ENCODE data around the gene CDH11. TPM values are rescaled to one million over a fixed set of nuclear protein-coding genes. Genes with fewer than 3 reads are reported as not detected.

Gene CDH11
- total and polyA plus RNA-seq, 10 of the 15 experiments (the other 5 are each of a cell fraction or from before 2014, with no cell fraction given) = 0.31 to 9.7 (median 0.87) TPM

- intact Hi-C loops (cut with micrococcal nuclease; ENCODE audit: unreplicated experiment) = no loop called here
- in situ Hi-C loops (cut with MboI) = no loop called here
- no peak for DNase-seq (ENCODE audit: low read depth, low spot score)
- TF ChIP-seq ZBED1 (IDR thresholded peaks at IDR 0.05; ENCODE audit: borderline replicate concordance) = no peak
- TF ChIP-seq TCF12 (IDR thresholded peaks at IDR 0.05; ENCODE audit: low read depth, low read length) = no peak
- no peak for TF ChIP-seq NR2C2 (IDR thresholded peaks at IDR 0.05; ENCODE audit: borderline replicate concordance, control insufficient read depth, insufficient read length, low read depth)
- TF ChIP-seq SREBF1 (IDR thresholded peaks at IDR 0.05; ENCODE audit: low read length) = no peak
- no peak for TF ChIP-seq BCLAF1 (IDR thresholded peaks at IDR 0.05)
- no peak for TF ChIP-seq PAX5 (IDR thresholded peaks at IDR 0.05; ENCODE audit: borderline replicate concordance, low read depth, low read length)
- TF ChIP-seq SMAD5 (IDR thresholded peaks at IDR 0.05; ENCODE audit: low read depth) = no peak
- no peak for TF ChIP-seq POLR2A (IDR thresholded peaks at IDR 0.05; ENCODE audit: low read depth, low read length)
- TF ChIP-seq ATF3 (IDR thresholded peaks at IDR 0.05; ENCODE audit: borderline replicate concordance, extremely low read depth, low read depth, low read length) = no peak
- no peak for TF ChIP-seq HCFC1 (IDR thresholded peaks at IDR 0.05; ENCODE audit: low read length)
- TF ChIP-seq RUNX3 (IDR thresholded peaks at IDR 0.05; ENCODE audit: low read length) = no peak
- TF ChIP-seq CBX5 (IDR thresholded peaks at IDR 0.05; ENCODE audit: low read depth) = no peak
- no peak for TF ChIP-seq PBX3 (IDR thresholded peaks at IDR 0.05; ENCODE audit: insufficient replicate concordance, low read depth, low read length)
- no peak for TF ChIP-seq E4F1 (IDR thresholded peaks at IDR 0.05; ENCODE audit: borderline replicate concordance, partially characterized antibody)
- no peak for TF ChIP-seq KAT2A (conservative IDR thresholded peaks at IDR 0.05; ENCODE audit: control insufficient read depth, low read depth, low read length)
- TF ChIP-seq GABPA (IDR thresholded peaks at IDR 0.05; ENCODE audit: low read depth) = no peak
- TF ChIP-seq ZZZ3 (IDR thresholded peaks at IDR 0.05; ENCODE audit: control insufficient read depth, insufficient read length, low read depth) = no peak
- Histone ChIP-seq H3K4me1 (ENCODE audit: control insufficient read depth, insufficient read depth, low read length) (no peaks in the 10 kb centered on the region), H3K27me3 (replicated peaks in 1 of 2; ENCODE audit: control insufficient read depth in 2 of 2, insufficient read depth in 2 of 2, low read length in 1 of 2) (no peaks in the 10 kb centered on the region), H3K79me2 (ENCODE audit: control insufficient read depth, insufficient read depth, low read length) (no peaks in the 10 kb centered on the region), H3K9me3 (replicated peaks; ENCODE audit: control insufficient read depth, insufficient read depth, low read length) (no peaks in the 10 kb centered on the region), H3K9ac (ENCODE audit: control insufficient read depth, insufficient read depth, low read length) (no peak overlapping the region), H3K27ac (ENCODE audit: control insufficient read depth, insufficient read depth) (no peak overlapping the region), H3K36me3 (ENCODE audit: control insufficient read depth in 2 of 2, insufficient read depth in 2 of 2, low read length in 1 of 2) (no peaks in the 10 kb centered on the region), H2AFZ (ENCODE audit: control insufficient read depth, low read depth, low read length) (no peak overlapping the region), H4K20me1 (ENCODE audit: control insufficient read depth, insufficient read depth) (no peaks in the 10 kb centered on the region), H3K4me3 (no peak overlapping the region), H3K4me2 (ENCODE audit: control insufficient read depth, insufficient read depth) (no peak overlapping the region)
- POLR2A ChIA-PET = no interaction called here
- RAD21 ChIA-PET (ENCODE audit: unreplicated experiment) = no interaction called here
- FAIRE-seq = no peak
- ATAC-seq = no peak
- BruUV-seq (replicated peaks) = no TSS peak
- 0% methylated on average over 3 of the region's 3 CpGs for WGBS (ENCODE audit: insufficient coverage, insufficient replicate concordance, low lambda C conversion rate, missing lambda C conversion rate)
- SMC1A ChIA-PET (ENCODE audit: uncharacterized antibody, unreplicated experiment) = no interaction called here
- CTCF ChIA-PET = no interaction called here
These were observed 20.4 kb upstream of the CDH11 start for GRCh38 chr16:65142276-65142675.

Data from GM12878 (cell line).